NT2/D1 (cell line): Measurements from ENCODE around the gene DOCK9.

Experiments used
- DNase-seq: peaks from one replicate; pipeline ENCODE4 v3.0.0-alpha.2; 2011; ENCODE audit warnings: low read depth, low spot score
- H3K27me3 ChIP-seq: 2 replicates; pipeline ENCODE4 v1.6.0; 2011; ENCODE audit warnings: mild to moderate bottlenecking; ENCODE audit not compliant: insufficient read length, insufficient read depth
- H3K36me3 ChIP-seq: 2 replicates; pipeline ENCODE4 v1.6.1; 2011; ENCODE audit warnings: mild to moderate bottlenecking, low read length, mixed read lengths; ENCODE audit not compliant: insufficient read depth, insufficient read length
- H3K4me1 ChIP-seq: 2 replicates; pipeline ENCODE4 v1.5.1; 2011; ENCODE audit not compliant: insufficient read depth, insufficient read length
- H3K4me3 ChIP-seq: 2 replicates; pipeline ENCODE4 v1.5.1; 2011; ENCODE audit warnings: low read depth; ENCODE audit not compliant: insufficient read length
- H3K9ac ChIP-seq: 2 replicates; pipeline ENCODE4 v1.6.0; 2011; ENCODE audit warnings: low read depth; ENCODE audit not compliant: insufficient read length
- H3K9me3 ChIP-seq: 2 replicates; pipeline ENCODE4 v1.5.1; 2011; ENCODE audit warnings: mild to moderate bottlenecking, low read length; ENCODE audit not compliant: insufficient read depth
- SUZ12 ChIP-seq: IDR thresholded peaks from 2 replicates; pipeline ENCODE4 v1.6.1; 2011; ENCODE audit not compliant: insufficient read length, insufficient read depth; ENCODE audit errors: extremely low read depth
- YY1 ChIP-seq: IDR thresholded peaks from 2 replicates; pipeline ENCODE4 v1.6.1; 2011; ENCODE audit not compliant: insufficient read length, insufficient read depth
- ZNF274 ChIP-seq: IDR thresholded peaks from 2 replicates; pipeline ENCODE4 v1.6.1; 2011; ENCODE audit warnings: mild to moderate bottlenecking, low read depth, low read length

The DOCK9 gene

DNA sequence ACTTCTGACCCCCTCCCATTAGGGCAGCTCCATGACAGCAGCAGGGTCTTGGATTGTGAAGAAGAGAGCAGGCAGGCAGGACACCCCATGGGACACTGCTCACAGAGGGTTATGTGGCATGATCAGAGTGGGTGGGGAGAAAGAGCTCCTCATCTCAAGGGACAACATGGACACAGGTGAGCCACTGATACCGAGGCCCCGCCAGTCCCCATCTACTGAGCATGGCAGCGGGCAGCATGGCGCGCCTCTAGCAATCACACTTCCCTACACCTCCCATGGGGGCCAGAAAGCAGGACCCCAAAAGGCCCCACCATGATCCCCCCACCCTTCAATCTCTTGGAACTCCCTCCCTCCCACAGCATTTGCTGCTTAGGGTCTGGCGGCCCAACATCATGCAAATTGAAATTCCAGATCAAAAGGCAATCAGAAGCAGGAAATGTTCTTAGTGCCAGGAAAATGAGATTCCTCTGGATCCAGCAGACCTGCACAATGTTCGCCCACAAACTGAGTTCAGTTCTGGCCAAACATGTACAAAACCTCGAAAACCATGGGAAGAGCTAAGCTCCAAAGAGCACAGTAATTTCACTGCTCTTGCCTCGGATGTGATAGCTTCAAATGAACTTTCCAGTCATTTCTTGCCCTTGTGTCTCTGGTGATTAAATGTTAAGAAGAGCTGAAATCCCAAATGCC is 14.8 kb downstream of the DOCK9 start:
- Histone ChIP-seq H3K9me3 (no peaks in the 10 kb centered on the region; the same call in 1 of the 2 replicates), H3K4me3 (no peak overlapping the region), H3K4me1 (peaks cover under 1% of the 10 kb centered on the region), H3K27me3 (no peaks in the 10 kb centered on the region), H3K9ac (no peak overlapping the region), H3K36me3 (no peaks in the 10 kb centered on the region)
- TF ChIP-seq ZNF274, result no peak
- TF ChIP-seq YY1, result no peak
- no peak for TF ChIP-seq SUZ12
- no peak for DNase-seq

DNA sequence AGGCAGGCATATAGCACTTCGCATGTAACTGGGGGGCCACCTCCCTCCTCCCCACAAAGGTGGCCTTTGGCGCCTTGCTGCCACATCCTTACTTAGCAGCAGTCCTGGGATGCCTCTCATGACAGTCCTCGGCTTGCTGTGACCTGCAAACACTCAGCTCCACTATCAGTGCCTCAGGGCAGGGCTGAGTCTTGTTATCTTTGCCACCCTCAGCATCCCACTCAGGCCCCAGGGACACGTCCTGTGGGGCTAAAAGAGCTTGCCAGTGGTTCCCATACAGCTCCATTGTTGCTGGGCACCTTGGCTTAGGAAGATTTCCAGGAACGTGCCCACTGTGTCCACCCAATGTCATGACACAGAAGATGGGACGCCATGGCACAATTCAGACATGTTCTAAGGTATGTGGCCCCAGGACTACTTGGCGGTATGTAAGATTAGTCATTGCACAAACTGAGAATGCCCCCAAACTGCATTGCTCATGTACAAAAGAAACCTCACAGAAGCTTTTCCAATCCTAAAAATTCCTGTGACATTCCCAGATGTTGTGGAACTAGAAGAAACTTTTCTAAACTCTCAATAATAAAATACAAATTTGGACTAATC is 16.3 kb downstream of the DOCK9 start:
- Histone ChIP-seq H3K27me3 (no peaks in the 10 kb centered on the region), H3K4me1 (peaks cover 2% of the 10 kb centered on the region), H3K4me3 (no peak overlapping the region), H3K9me3 (no peaks in the 10 kb centered on the region; the same call in 1 of the 2 replicates), H3K36me3 (no peaks in the 10 kb centered on the region), H3K9ac (no peak overlapping the region)
- TF ChIP-seq SUZ12 (no peak), ZNF274 (no peak), YY1 (no peak)
- DNase-seq, result no peak

DNA sequence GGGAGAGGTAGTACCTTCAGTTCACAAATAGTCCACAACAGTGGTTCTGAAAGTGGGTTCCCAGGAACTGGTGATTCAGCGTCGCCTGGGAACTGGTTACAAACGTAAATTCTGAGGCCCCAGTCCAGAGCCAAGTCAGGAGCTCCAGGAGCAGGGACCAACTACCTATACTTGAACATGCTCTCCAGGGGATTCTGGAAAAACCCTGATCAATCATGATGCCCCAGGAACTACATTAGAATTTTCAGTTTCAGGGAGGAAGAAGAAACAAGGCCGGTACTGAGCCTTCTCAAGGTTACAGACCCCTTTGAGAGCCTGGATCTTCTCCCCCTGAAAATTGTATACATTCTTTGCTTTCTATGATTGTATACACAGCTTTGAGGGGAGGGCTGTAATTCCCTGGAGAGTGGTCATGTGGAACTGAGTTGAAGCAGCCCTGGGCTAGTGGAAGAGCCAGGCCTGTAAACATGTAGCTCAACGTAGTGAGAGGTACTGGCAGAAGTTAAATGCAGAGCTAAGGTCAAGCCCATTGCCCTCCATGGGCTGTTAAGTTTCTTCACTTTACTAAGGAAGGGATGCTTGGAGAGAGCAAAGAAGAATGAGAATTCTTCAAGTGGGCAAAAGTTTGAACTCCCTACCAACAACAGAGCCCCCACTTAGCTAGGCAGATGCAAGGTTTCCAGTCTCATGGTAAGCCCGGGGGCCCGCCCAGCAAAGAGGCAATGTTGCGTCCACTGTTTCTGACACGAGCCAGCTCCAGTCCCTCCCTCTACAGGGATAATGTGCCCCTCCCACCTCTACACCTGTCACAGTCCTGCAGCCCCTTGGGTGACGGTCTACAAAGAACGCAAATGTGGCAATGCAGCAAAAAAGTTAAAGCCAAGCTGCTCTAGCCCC is 17.0 kb downstream of the DOCK9 start:
- H3K9me3 ChIP-seq, result no peaks in the 10 kb centered on the region; the same call in 1 of the 2 replicates
- H3K27me3 ChIP-seq, result no peaks in the 10 kb centered on the region
- TF ChIP-seq SUZ12, result no peak
- TF ChIP-seq ZNF274, result no peak
- no peak for TF ChIP-seq YY1
- no peak overlapping the region for H3K4me3 ChIP-seq
- no peak overlapping the region for H3K9ac ChIP-seq
- H3K36me3 ChIP-seq, result no peaks in the 10 kb centered on the region
- no peak for DNase-seq
- peaks cover 2% of the 10 kb centered on the region for H3K4me1 ChIP-seq

DNA sequence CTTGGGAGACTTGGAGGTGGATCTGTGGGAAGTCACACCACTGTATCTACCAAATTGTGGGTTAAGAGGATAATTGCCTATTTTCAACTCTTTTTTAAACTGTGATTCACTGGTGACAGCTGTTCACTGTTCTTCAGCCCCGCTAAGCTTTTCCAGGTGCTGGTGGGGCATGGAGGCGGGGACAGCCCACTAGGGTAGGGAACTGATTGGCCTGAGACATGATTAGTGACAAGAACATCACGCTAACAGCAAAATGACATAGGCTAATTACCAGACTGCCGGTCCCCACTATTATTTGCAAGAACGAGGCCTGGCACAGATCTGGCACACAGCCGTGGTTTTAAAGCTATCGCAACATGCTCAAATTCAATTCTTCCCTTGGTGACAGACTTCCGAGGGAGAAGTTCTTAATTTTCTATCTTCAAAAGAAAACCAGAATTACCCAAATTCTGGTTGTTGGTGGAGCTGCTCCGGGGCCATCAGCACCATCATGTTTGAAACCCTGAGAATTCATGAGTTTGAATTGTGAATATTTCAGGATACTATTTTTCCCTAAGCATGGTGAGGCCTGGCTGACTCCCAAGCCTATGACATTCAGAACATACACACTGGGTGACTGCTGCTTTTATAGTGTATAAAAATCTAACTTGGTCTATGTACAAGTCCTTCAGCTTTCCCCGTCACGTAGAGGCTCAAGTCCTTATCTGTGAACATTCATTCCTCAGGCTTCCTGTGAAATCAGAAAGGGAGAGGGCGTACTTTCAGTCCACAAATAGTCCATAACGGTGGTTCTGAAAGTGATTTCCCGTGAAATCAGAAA is 17.9 kb downstream of the DOCK9 start:
- no peaks in the 10 kb centered on the region for H3K27me3 ChIP-seq
- no peaks in the 10 kb centered on the region for H3K36me3 ChIP-seq
- no peak overlapping the region for H3K4me3 ChIP-seq
- peaks cover 2% of the 10 kb centered on the region for H3K4me1 ChIP-seq
- no peak overlapping the region for H3K9ac ChIP-seq
- H3K9me3 ChIP-seq, result no peaks in the 10 kb centered on the region; the same call in 1 of the 2 replicates
- TF ChIP-seq YY1 (no peak), ZNF274 (no peak), SUZ12 (no peak)
- DNase-seq, result no peak

DNA sequence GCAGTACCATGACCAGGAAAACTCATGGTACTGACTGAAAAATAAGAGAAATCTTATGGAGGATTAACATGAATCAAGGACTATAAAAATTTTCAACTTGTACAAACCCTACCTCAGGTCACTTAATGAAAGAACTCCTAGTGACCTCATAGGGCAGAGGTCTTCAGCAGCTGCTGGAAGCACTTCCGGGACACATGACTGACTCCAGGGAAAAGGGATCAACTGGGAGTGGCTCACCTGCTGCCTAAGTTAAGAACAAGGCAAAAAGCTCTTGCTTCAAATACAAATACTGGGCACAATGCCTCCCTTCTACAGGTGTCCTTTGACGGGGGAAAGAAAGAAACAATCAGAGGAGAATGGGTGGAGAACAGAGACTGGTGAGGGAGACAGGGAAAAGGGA is 18.6 kb downstream of the DOCK9 start:
- no peaks in the 10 kb centered on the region for H3K27me3 ChIP-seq
- DNase-seq, result no peak
- no peaks in the 10 kb centered on the region for H3K36me3 ChIP-seq
- H3K4me1 ChIP-seq, result peaks cover 2% of the 10 kb centered on the region
- no peaks in the 10 kb centered on the region; the same call in 1 of the 2 replicates for H3K9me3 ChIP-seq
- TF ChIP-seq SUZ12, result no peak
- TF ChIP-seq YY1, result no peak
- no peak for TF ChIP-seq ZNF274
- H3K9ac ChIP-seq, result no peak overlapping the region
- no peak overlapping the region for H3K4me3 ChIP-seq

DNA sequence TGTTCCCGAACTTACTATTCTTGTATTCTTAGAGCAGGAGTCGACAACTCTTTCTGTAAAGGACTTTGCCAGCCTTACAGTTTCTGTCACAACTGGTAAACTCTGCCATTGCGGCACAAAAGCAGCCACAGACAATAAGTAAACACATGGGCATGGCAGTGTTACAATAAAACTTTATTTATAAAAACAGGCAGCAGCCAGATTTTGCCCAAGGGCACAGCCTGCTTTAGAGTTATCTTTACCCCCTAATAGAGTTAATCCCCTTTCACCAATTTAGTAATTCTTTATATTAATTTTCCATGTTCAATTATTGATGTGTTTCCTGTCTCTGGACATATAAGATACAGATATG is 19.4 kb downstream of the DOCK9 start:
- no peaks in the 10 kb centered on the region for H3K27me3 ChIP-seq
- H3K4me3 ChIP-seq, result no peak overlapping the region
- no peak for DNase-seq
- H3K9ac ChIP-seq, result no peak overlapping the region
- no peaks in the 10 kb centered on the region for H3K9me3 ChIP-seq
- peaks cover 2% of the 10 kb centered on the region for H3K4me1 ChIP-seq
- H3K36me3 ChIP-seq, result no peaks in the 10 kb centered on the region
- TF ChIP-seq ZNF274 (no peak), YY1 (no peak), SUZ12 (no peak)
